ENCODE data around the gene MZT2B. TPM values are rescaled to one million over a fixed set of nuclear protein-coding genes. Genes with fewer than 3 reads are reported as not detected.
"Not testable (repeated sequence)": the region's sequence is repeated elsewhere in the genome, so short reads cannot be mapped to it uniquely, and the experiment has no call there.

The MZT2B gene, protein sequence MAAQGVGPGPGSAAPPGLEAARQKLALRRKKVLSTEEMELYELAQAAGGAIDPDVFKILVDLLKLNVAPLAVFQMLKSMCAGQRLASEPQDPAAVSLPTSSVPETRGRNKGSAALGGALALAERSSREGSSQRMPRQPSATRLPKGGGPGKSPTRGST
- total RNA-seq (100 to 1,000 TPM; 269 to 480 (median 360) TPM), polyA plus RNA-seq (100 to 1,000 TPM; 279 to 623 TPM)
- long read RNA-seq, donor 1, transcript MZT2B-201 (3 exons, 933 nt): major isoform, 197 of 264 reads
- long read RNA-seq, donor 1, transcript MZT2B-202 (4 exons, 769 nt): minor isoform, 14 of 264 reads
- long read RNA-seq, donor 1, partial matches to known transcripts: 0 of 264 reads
- long read RNA-seq, donor 1, other reads (novel, unspliced or antisense): 34 of 264 reads
- long read RNA-seq, donor 2, transcript MZT2B-201 (3 exons, 933 nt): major isoform, 15 of 28 reads
- long read RNA-seq, donor 2, partial matches to known transcripts: 1 of 28 reads
- long read RNA-seq, donor 2, other reads (novel, unspliced or antisense): 6 of 28 reads
- long read RNA-seq, donor 3, transcript MZT2B-202 (4 exons, 769 nt): minor isoform, 7 of 168 reads
- long read RNA-seq, donor 3, transcript MZT2B-201 (3 exons, 933 nt): major isoform, 124 of 168 reads
- long read RNA-seq, donor 3, partial matches to known transcripts: 21 of 168 reads
- long read RNA-seq, donor 3, other reads (novel, unspliced or antisense): 5 of 168 reads

GRCh38 chr2:130181880-130182682 lies at the start of gene MZT2B:
MZT2B (plus strand) TSS chr2:130182262; CDS start chr2:130182283, 21 bp downstream.
- not testable (repeated sequence) for H3K9me3 ChIP-seq, H3K27me3 ChIP-seq, H3K36me3 ChIP-seq
- intact Hi-C loops (cut with DNase I): loop anchor here in 8 of 10 donors (2.0 to 10.0 kb wide), 4 partner anchors 150 to 160 kb away; partner anchors contain the start of gene IMP4 (in 1 of the 8)
- Histone ChIP-seq H3K4me3 (peak within 1 kb of the TSS; percentile 59 to 100 (median 88)), H3K27ac (peak within 1 kb of the TSS; percentile 54 to 98 (median 95)), H3K4me1 (peaks cover 6 to 31% (median 20%) of the 10 kb centered on the region in 12 donors)
- TF ChIP-seq POLR2A (IDR thresholded peaks at IDR 0.05) (peak in 1 of 2 donors; percentile 59), CTCF (IDR thresholded peaks at IDR 0.05) (peak; percentile 48 to 92 (median 74))
- DNase-seq (peak; percentile 87 to 94 (median 92)), ATAC-seq (peak; percentile 89 to 92 (median 92))
- WGBS, 4 donors: 0 to 1% (median 0%) methylated on average over 2 to 83 of the region's 86 CpGs

DNA sequence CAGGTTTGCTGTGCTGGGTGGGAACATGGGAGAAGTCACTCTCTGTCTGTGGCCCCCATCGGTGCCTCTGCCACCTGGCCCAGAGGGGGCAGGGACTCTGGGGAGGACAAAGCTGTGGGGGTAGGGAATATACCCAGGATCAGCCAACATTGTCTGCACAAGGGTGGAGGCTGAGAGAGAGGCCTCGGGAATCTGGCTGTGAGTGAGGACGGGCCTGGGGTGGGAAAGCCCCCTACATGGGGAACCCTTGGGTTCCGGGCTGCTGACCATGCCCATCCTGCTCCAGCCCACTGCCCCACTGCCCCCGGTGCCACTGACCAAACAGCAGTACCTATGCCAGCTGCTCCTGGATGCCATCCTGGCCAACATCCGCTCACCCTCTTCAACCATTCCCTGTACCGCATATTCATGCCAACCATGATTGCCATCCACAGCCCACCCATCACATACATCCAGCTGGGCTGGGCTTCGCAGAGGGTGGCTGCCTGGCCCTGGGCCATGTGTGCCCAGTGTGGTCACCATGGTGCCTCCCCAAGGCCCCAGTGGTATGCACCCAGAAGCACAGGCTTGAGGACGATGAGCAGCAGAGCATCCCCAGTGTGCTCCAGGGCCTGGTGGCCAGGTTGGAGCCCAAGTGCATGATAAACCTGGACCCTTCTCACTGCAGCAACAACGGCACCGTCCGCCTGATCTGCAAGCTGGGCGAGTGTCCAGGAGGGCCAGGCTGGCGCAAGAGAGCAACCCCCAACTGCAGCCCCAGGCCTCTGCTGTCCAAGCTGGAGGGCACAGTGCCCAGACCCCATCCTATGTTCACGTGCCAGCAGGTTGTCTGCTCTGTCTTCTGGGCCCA lies 46.1 kb upstream of the MZT2B start:
- Histone ChIP-seq H3K4me3 (no peak overlapping the region), H3K36me3 (no peaks in the 10 kb centered on the region), H3K27me3 (peaks cover 0 to 2% (median 0%) of the 10 kb centered on the region in 9 donors), H3K4me1 (no peaks in the 10 kb centered on the region), H3K27ac (no peak overlapping the region), H3K9me3 (no peaks in the 10 kb centered on the region)
- intact Hi-C loops (cut with DNase I): no loop called here
- 86 to 97% (median 91%) methylated on average over 9 to 15 of the region's 15 CpGs for WGBS, 4 donors
- TF ChIP-seq POLR2A (IDR thresholded peaks at IDR 0.05): no peak
- TF ChIP-seq CTCF (IDR thresholded peaks at IDR 0.05): no peak
- DNase-seq: no peak
- ATAC-seq: peak in 1 of 4 donors; percentile 12

DNA sequence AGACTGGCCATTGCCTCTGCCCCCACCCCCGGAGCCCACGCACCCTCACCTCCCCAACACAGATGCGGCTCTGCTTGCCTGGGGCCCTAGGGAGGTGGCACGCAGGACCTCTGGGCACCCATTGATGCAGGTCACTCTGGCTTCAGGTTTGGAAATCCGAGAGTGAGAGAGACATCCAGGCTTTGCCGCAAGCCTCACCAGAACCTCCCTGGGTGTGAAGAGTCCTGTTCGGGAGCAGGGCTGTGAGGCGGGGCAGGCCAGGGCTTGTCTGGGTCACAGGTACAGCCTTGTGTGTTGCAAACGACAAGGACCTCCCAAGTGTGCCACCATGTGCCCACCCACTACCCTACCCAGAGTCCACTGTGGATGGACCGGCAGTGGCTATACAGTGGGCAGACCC lies 45.5 kb upstream of the MZT2B start:
- H3K9me3 ChIP-seq; DNase-seq; H3K4me1 ChIP-seq; H3K36me3 ChIP-seq; ATAC-seq; H3K4me3 ChIP-seq; H3K27me3 ChIP-seq; H3K27ac ChIP-seq; intact Hi-C loops (cut with DNase I): not testable (repeated sequence)
- WGBS, 4 donors: 86 to 94% (median 89%) methylated on average over 5 to 9 of the region's 10 CpGs

DNA sequence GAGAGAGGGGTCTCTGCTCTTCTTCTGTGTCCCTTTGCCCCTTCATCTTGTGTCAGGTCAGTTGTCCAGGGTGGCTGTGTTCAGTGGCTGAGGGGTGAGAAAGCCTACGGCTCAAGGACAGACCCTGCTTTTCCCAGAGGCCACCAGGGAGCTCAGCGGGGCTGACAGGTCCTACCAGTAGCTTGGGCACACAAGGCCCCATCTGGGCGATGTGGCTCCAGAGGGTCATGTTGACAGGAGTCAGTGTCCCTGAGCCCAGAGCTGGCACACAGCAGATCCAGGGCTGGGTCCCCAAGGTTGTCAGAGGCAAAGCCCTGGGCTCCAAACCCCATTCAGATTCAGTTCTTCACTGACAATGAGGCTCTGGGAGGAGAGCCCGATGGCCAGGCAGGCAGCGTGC lies 44.9 kb upstream of the MZT2B start:
- H3K4me1 ChIP-seq; H3K4me3 ChIP-seq; H3K27me3 ChIP-seq; H3K36me3 ChIP-seq; H3K9me3 ChIP-seq; H3K27ac ChIP-seq; intact Hi-C loops (cut with DNase I); ATAC-seq; DNase-seq: not testable (repeated sequence)
- 54 to 100% (median 83%) methylated on average over 2 to 5 of the region's 5 CpGs for WGBS, 4 donors

DNA sequence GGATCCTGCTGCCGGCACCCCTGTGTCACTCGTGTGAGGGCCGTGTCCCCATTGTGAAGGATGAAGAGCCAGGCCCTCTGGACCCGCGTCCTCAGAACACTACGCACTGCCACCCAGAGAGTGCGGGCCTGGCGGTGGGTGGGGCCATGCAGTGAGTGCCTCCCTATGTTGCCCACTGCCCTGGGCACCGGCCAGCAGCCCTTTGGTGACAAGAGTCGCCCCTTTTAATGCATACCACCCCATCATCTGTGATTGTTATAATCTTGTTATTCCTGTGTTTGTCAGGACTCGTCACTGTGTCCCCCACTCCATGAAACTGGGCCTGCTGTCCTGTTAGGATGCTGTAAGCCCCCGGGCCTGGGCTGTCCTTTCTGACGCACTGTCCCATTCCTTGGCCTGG lies 43.7 kb upstream of the MZT2B start:
- ATAC-seq; intact Hi-C loops (cut with DNase I); H3K4me3 ChIP-seq: not testable (repeated sequence)

DNA sequence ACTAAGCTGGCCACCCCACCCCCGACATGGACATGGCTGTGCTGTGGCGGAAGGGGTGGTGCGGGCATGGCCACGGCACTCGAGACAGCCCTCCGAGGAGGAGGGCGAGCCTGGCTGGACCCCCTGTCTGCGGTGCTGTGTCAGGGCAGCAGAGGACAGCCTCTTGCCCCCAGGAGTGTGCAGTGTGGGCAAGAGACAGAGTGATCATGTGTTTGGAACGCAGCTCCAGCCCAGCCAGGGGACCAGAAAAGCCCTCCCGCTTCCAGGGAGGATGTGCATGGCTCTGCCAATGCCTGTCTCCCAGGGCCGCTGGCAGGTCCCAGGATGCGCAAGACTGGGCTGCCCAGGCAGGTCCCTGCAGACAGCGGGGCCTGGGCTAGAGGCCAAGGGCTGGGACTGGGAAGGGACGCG lies 43.2 kb upstream of the MZT2B start:
- 40 to 79% (median 68%) methylated on average over 1 to 15 of the region's 15 CpGs for WGBS, 4 donors
- H3K27me3 ChIP-seq; H3K36me3 ChIP-seq; H3K9me3 ChIP-seq; intact Hi-C loops (cut with DNase I); H3K27ac ChIP-seq; H3K4me1 ChIP-seq; H3K4me3 ChIP-seq: not testable (repeated sequence)
- ATAC-seq (peak in 1 of 4 donors; percentile 33), DNase-seq (peak in 1 of 5 donors; percentile 56)

More for the DNA sequence above, 43.7 kb upstream of the MZT2B start:
- not testable (repeated sequence) for H3K36me3 ChIP-seq, H3K4me1 ChIP-seq, DNase-seq, H3K27me3 ChIP-seq, H3K27ac ChIP-seq, H3K9me3 ChIP-seq
- 82 to 100% (median 85%) methylated on average over 1 to 12 of the region's 13 CpGs for WGBS, 4 donors

DNA sequence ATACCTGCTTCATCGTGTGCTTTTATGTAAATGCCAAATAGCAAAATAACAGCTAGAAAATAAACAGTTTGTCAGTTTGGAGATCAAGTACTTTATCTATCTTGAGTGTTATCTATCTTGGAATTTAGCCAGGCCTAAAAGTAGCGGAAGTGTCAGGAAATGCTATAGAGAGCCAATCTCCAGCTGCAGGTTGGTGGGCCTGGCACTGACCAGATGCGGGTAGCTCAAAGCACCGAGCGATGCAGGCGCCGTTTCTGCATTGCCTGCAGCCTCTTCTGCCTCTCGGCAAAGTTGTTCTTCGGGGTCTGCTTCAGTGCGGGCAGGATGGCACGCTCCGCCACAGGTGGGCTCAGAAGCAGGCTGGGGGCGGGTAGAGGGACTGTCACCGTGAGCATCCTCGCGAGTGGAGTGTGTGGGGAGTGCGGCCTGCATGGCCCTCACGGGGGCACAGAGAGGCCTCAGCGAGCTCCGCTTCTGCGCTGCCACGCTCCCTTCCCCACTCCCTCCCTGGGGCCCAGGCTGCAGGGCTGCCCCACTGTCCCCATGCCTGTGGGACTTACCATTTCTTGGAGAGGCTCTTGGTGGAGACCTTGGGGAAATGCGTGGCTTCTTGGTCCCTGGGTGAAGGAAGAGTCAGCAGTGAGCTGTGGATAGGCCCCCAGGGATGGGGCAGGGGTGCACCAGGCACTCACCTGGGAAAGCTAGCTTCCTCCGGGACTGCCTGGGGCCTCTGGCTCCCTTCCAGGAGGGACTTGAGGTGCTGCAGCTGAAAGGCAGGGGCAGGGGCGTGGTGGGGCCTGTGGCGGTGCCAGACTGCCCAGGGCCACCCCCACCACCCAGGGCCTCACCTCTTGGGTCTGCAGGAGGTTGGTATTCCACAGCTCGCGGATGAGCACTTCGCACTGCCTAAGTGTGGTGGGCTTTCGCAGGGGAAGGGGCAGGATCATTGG lies 42.5 kb upstream of the MZT2B start:
- intact Hi-C loops (cut with DNase I); H3K27me3 ChIP-seq; H3K36me3 ChIP-seq; ATAC-seq; DNase-seq; H3K4me1 ChIP-seq; H3K27ac ChIP-seq; H3K9me3 ChIP-seq; H3K4me3 ChIP-seq: not testable (repeated sequence)
- 74 to 86% (median 83%) methylated on average over 21 to 29 of the region's 30 CpGs for WGBS, 4 donors

Data from heart left ventricle (tissue), 16 donors.